Lung (tissue), 12 donors: Measurements from ENCODE around the gene KCNH8. TPM values are rescaled to one million over a fixed set of nuclear protein-coding genes. Genes with fewer than 3 reads are reported as not detected.

Experiments
- ATAC-seq: fragments of 200-7000 bp; cut with Tn5 transposase; one replicate; pipeline ENCODE4 v1.9.1; 2020; ENCODE audit warnings: moderate number of reproducible peaks; ENCODE audit not compliant: insufficient read depth, low FRiP score
- DNase-seq, 3 donors: peaks; one replicate each; pipeline ENCODE4 v3.0.0-alpha.2; 2013 to 2017
- H3K27ac ChIP-seq, 2 donors: one replicate each; pipeline ENCODE4 v1.5.1; 2013; ENCODE audit warnings: mild to moderate bottlenecking in 2 of 2, moderate library complexity in 2 of 2, control low read depth in 1 of 2, inconsistent platforms in 1 of 2, low read depth in 1 of 2, low read length in 1 of 2
- H3K27me3 ChIP-seq, 3 donors: one replicate each; pipeline ENCODE4 v1.5.1; 2013; ENCODE audit warnings: low read length in 2 of 3; ENCODE audit not compliant: control insufficient read depth in 3 of 3, insufficient read depth in 3 of 3
- H3K36me3 ChIP-seq, 4 donors: one replicate each; pipeline ENCODE4 v1.5.1; 2013; ENCODE audit warnings: low read length in 4 of 4, mild to moderate bottlenecking in 1 of 4, moderate library complexity in 1 of 4; ENCODE audit not compliant: control insufficient read depth in 4 of 4, insufficient read depth in 4 of 4
- H3K4me1 ChIP-seq, 5 donors: one replicate each; pipeline ENCODE4 v1.5.1; 2013; ENCODE audit warnings: low read length in 5 of 5, mild to moderate bottlenecking in 2 of 5, moderate library complexity in 1 of 5; ENCODE audit not compliant: control insufficient read depth in 5 of 5, insufficient read depth in 5 of 5
- H3K4me3 ChIP-seq: one replicate; pipeline ENCODE4 v1.5.1; 2013; ENCODE audit warnings: mild to moderate bottlenecking, control low read depth, moderate library complexity
- H3K9ac ChIP-seq, 2 donors: one replicate each; pipeline ENCODE4 v1.5.1; 2013; ENCODE audit warnings: low read length in 2 of 2, control low read depth in 1 of 2; ENCODE audit not compliant: insufficient read depth in 1 of 2
- H3K9me3 ChIP-seq, 4 donors: one replicate each; pipeline ENCODE4 v1.5.1; 2013; ENCODE audit warnings: low read length in 3 of 4, mild to moderate bottlenecking in 1 of 4, moderate library complexity in 1 of 4; ENCODE audit not compliant: control insufficient read depth in 4 of 4, insufficient read depth in 3 of 4
- WGBS, 2 donors: extraction: QIAGEN DNeasy Blood & Tissue Kit; methylation state at CpG; one replicate each; pipeline ENCODE4 v1.1.7; 2013; 5-methylcytosine and 5-hydroxymethylcytosine counted together
- polyA plus RNA-seq, 2 donors: library from polyadenylated mRNA; stranded (reverse); fragments of 200-250 nt; gene quantifications; one replicate each; pipeline ENCODE4 v1.2.1, GENCODE V29; 2013
- total RNA-seq, 2 donors: library from RNA; depleted of rRNA in 1 of 2; stranded (reverse); fragments of >200 nt in 1 of 2; gene quantifications; one replicate each; pipeline ENCODE4 v1.2.1, GENCODE V29; 2014 to 2021
- TF ChIP-seq, protein P1 (sequence below): IDR thresholded peaks from 2 replicates; pipeline ENCODE4 v1.5.1; 2012; ENCODE audit warnings: mild to moderate bottlenecking; ENCODE audit errors: control extremely low read depth, extremely low read depth
- donor health status: control.
- donor health status: control.
- donor health status: Bipolar disorder and iron deficiency.
- donor health status: healthy.
- donor health status: DM: yes; HTN: yes; CAD: no.

KCNH8 gene
- total and polyA plus RNA-seq, 4 donors, result 0.06 to 0.94 (median 0.15) TPM

DNA sequence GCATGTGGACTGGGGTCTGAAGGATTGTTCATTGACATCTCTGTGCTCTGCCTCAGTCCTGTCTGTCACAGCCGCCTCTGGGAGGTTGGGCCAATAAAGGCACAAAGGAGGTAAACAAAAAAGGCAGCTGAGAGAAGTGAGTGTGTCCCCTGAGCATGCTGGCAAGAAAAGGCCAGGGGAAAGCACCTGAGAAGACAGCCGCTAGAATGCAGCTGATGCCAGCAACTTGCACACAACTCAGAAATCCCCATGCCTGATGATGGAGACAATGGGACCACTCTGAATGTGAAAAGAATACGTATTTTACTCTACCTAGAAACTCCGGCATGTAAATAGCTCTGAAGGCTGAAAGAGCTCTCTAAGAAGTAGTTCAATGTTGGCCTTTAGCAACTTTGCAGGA lies 118.7 kb downstream of the KCNH8 start:
- TF ChIP-seq, protein P1, sequence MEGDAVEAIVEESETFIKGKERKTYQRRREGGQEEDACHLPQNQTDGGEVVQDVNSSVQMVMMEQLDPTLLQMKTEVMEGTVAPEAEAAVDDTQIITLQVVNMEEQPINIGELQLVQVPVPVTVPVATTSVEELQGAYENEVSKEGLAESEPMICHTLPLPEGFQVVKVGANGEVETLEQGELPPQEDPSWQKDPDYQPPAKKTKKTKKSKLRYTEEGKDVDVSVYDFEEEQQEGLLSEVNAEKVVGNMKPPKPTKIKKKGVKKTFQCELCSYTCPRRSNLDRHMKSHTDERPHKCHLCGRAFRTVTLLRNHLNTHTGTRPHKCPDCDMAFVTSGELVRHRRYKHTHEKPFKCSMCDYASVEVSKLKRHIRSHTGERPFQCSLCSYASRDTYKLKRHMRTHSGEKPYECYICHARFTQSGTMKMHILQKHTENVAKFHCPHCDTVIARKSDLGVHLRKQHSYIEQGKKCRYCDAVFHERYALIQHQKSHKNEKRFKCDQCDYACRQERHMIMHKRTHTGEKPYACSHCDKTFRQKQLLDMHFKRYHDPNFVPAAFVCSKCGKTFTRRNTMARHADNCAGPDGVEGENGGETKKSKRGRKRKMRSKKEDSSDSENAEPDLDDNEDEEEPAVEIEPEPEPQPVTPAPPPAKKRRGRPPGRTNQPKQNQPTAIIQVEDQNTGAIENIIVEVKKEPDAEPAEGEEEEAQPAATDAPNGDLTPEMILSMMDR, result no peak
- H3K9ac ChIP-seq, result no peak overlapping the region
- no peak overlapping the region for H3K4me3 ChIP-seq
- no peaks in the 10 kb centered on the region for H3K36me3 ChIP-seq
- no peak for ATAC-seq
- H3K9me3 ChIP-seq, result no peaks in the 10 kb centered on the region
- no peak overlapping the region for H3K27ac ChIP-seq
- no peak for DNase-seq
- H3K27me3 ChIP-seq, result no peaks in the 10 kb centered on the region
- no peaks in the 10 kb centered on the region for H3K4me1 ChIP-seq
- 70 to 85% methylated on average over 4 of the region's 4 CpGs for WGBS, 2 donors

DNA sequence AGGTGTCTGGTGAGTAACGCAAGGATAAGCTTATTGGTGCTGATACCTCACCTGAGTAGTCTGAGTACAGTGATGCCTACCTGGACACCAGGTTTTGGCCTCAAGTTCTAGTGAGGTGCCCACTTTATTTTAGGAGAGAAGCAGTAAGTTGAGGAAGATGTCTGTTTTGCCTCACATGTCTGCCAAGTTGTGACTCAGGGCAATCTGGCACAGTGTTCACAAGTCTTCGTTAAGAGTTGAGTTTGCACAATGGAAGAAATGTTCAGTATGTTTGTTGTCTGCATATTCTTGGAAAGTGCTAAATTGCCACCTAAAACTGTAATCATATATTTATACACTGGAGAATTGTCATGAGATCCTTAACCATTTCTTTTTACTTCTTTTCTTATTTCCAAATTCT lies 122.2 kb downstream of the KCNH8 start:
- ATAC-seq (no peak), DNase-seq (no peak)
- no peaks in the 10 kb centered on the region for H3K36me3 ChIP-seq
- no peaks in the 10 kb centered on the region for H3K4me1 ChIP-seq
- WGBS, 2 donors, result 85 to 92% methylated on average over 2 of the region's 2 CpGs
- no peak overlapping the region for H3K9ac ChIP-seq
- H3K27me3 ChIP-seq, result no peaks in the 10 kb centered on the region
- no peak overlapping the region for H3K27ac ChIP-seq
- no peaks in the 10 kb centered on the region for H3K9me3 ChIP-seq
- no peak overlapping the region for H3K4me3 ChIP-seq
- TF ChIP-seq, protein P1, result no peak

DNA sequence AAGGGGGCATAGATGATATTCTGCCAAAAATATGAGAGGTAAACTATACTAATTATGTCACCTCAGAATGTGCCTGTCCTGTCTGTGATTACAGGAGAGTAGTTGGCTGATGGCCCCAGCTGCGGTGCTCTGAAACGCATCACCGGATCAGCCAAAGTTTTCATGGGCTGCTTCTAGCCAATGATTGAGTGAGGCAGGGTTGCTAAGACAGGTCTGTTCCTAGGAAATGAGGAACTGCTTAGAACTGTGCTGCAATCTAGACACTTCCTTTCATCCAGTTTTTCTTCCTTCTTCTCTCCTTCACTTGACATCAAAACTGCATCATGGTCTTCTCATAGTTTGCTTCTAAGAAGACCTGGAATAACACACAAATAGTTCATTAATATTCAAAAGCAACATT lies 124.0 kb downstream of the KCNH8 start:
- DNase-seq (no peak), ATAC-seq (no peak)
- no peaks in the 10 kb centered on the region for H3K9me3 ChIP-seq
- H3K36me3 ChIP-seq, result no peaks in the 10 kb centered on the region
- H3K4me1 ChIP-seq, result no peaks in the 10 kb centered on the region
- H3K4me3 ChIP-seq, result no peak overlapping the region
- H3K27me3 ChIP-seq, result no peaks in the 10 kb centered on the region
- TF ChIP-seq, protein P1, result no peak
- H3K27ac ChIP-seq, result no peak overlapping the region
- 67 to 69% methylated on average over 3 of the region's 3 CpGs for WGBS, 2 donors
- no peak overlapping the region for H3K9ac ChIP-seq

DNA sequence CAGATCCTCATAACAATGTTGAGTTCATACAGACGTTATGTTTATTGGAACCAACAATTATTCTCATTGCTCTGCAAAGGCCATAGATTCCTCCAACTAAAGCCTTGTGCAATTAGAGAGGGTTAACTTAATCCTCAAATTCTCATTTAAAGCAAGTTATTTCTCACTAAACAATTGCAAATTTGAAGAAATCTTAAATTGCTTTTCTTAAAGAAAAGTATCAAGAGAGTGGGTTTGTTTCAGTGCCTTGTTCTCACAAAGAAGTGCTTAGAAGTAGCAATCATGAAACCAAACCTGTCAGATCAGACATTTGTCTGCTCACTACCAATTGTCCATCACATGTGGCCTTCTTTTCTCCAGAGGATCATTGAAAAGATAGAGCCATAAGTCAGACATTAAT lies 124.8 kb downstream of the KCNH8 start:
- ATAC-seq (no peak), DNase-seq (no peak)
- Histone ChIP-seq H3K9ac (no peak overlapping the region), H3K9me3 (no peaks in the 10 kb centered on the region), H3K36me3 (no peaks in the 10 kb centered on the region), H3K4me1 (no peaks in the 10 kb centered on the region), H3K27ac (no peak overlapping the region), H3K27me3 (no peaks in the 10 kb centered on the region), H3K4me3 (no peak overlapping the region)
- WGBS, 2 donors, result 82 to 83% methylated on average over 1 of the region's 1 CpG
- TF ChIP-seq, protein P1, result no peak
